Ovary (tissue), 9 donors: ENCODE measurements around the gene TOMM22. TPM values are rescaled to one million over a fixed set of nuclear protein-coding genes. Genes with fewer than 3 reads are reported as not detected.
A peak's percentile ranks its signal among the peaks of the same experiment; 100 is the strongest.

ENCODE experiments used
- DNase-seq, 5 donors: peaks; one replicate each; pipeline ENCODE4 v3.0.0-alpha.2; 2019 to 2020
- H3K27ac ChIP-seq, 2 donors: fragments of 200-600 bp; one replicate each; pipeline versions ENCODE4 v1.5.1 to v1.8.0; 2019 to 2022
- H3K27me3 ChIP-seq: fragments of 200-600 bp; one replicate; pipeline ENCODE4 v1.8.0; 2022
- H3K36me3 ChIP-seq: fragments of 200-600 bp; sonication (generic); one replicate; pipeline ENCODE4 v1.5.1; 2019
- H3K4me1 ChIP-seq: one replicate; pipeline ENCODE4 v1.8.1; 2013; ENCODE audit warnings: mild to moderate bottlenecking, moderate library complexity; ENCODE audit not compliant: insufficient read depth
- H3K4me3 ChIP-seq: fragments of 200-600 bp; sonication (generic); one replicate; pipeline ENCODE4 v1.5.1; 2017
- H3K9me3 ChIP-seq, 2 donors: fragments of 200-600 bp in 1 of 2; sonication (generic) in 1 of 2; one replicate each; pipeline versions ENCODE4 v1.5.1 to v1.8.1; 2013 to 2019; ENCODE audit warnings: mild to moderate bottlenecking in 1 of 2, moderate library complexity in 1 of 2
- EP300 ChIP-seq: sonication (generic); formaldehyde crosslinking; IDR thresholded peaks from one replicate; pipeline ENCODE4 v1.6.1; 2017; ENCODE audit warnings: antibody characterized with exemption
- POLR2A ChIP-seq: fragments of 450-650 bp; IDR thresholded peaks from one replicate; pipeline ENCODE4 v1.6.1; 2017; ENCODE audit warnings: antibody characterized with exemption, mild to moderate bottlenecking, moderate library complexity
- WGBS, 3 donors: extraction: QIAGEN DNeasy Blood & Tissue Kit in 1 of 3; methylation state at CpG; one replicate each; pipeline versions ENCODE4 v1.1.5 to v1.1.7; 2013 to 2017; 5-methylcytosine and 5-hydroxymethylcytosine counted together
- intact Hi-C, 4 donors: fragments of 100-400 bp; cut with DNase I; formaldehyde crosslinking; loops; one replicate each; pipeline versions ENCODE4 v1.11.0 to v1.15.1; 2022 to 2023
- polyA plus RNA-seq, 2 donors: library from polyadenylated mRNA; stranded (reverse); fragments of 200-250 nt in 1 of 2; fragments of 350-450 nt in 1 of 2; fragmentation: Illumina TruSeq in 1 of 2; extraction: RNeasy Lipid Tissue Mini Kit (QIAGEN cat#74804) in 1 of 2; gene quantifications; one replicate each; pipeline ENCODE4 v1.2.3, GENCODE V29; 2013 to 2014
- total RNA-seq, 7 donors: library from RNA; depleted of rRNA in 2 of 7; stranded (reverse); fragments of >200 nt in 2 of 7; fragmentation: NEBNext Ultra II Directional in 3 of 7; extraction: Animal tissue kit (Norgen Biotek cat#: 25700) in 3 of 7; gene quantifications; one replicate each; pipeline versions ENCODE4 v1.1.0 to v1.2.4, GENCODE V29; 2016 to 2023
- TF ChIP-seq, protein P1 (sequence below), 3 donors: fragments of 450-650 bp in 2 of 3; fragments of 200-600 bp in 1 of 3; IDR thresholded peaks; one replicate each; pipeline versions ENCODE4 v1.5.1 to v1.8.0; 2016 to 2022; ENCODE audit warnings: antibody characterized with exemption in 3 of 3, mild to moderate bottlenecking in 1 of 3
- donor health status: DM: no; HTN: no; CAD: no; lungs with moderate emphysema.
- donor health status: DM: no; HTN: no; CAD: no.
- donor health status: Bipolar disorder and iron deficiency.
- donor health status: DM: yes; HTN: yes; CAD: no.
- donor health status: DM: no; HTN: no; CAD: no.
- donor health status: DM: yes; HTN: yes; CAD: no.

TOMM22 gene
- total and polyA plus RNA-seq, 9 donors = 30.0 to 96.3 (median 57.7) TPM

DNA sequence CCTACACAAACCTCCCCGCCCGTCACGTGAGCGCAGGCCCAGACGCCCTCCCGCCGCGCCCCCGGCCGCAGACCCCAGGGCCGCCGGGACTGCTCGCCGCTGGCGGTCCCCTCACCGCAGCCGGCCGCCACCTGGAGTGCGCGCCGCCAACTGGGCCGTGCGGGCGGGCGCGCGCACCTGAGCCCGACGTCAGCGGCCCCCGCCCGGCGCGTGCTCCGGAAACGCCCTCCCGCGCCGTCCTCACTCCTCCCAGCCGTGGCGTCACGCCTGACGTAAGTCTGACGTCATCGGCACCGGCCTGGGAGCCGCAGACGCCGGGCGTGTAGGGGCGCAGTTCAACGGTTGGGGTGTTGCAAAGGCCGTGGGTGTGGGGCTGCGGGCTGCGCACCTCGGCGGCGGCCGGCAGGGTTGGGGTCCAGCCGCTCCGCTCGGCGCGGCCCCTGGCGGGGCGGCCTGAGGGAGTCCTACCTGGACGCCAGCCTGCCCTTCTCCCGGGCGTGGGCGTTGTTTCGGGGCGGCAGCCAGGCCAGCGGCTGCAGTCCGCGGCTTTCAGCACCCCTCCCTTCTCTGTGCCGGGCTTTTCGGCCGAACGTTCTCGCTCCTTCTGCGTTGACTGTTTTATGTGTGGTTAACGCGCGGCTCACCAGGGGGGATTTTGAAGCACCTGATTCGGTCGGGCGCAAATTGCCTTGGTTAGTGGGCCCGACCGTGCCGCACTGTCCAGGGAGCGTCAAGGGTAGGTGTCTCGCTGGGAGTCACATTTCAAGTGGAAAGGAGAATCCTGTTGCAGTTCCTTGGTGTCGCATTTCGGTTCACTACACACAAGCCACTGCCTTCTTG is 19.3 kb downstream of the TOMM22 start, which contains the start of gene JOSD1:
JOSD1 (minus strand) TSS at position 155 of the 840 bp plus-strand sequence. CDS start 956 bp downstream, outside the sequence.
- 0 to 1% (median 1%) methylated on average over 36 to 94 of the region's 94 CpGs for WGBS, 3 donors
- TF ChIP-seq EP300 = peak; percentile 70
- peak; percentile 100 for TF ChIP-seq POLR2A
- TF ChIP-seq, protein P1, sequence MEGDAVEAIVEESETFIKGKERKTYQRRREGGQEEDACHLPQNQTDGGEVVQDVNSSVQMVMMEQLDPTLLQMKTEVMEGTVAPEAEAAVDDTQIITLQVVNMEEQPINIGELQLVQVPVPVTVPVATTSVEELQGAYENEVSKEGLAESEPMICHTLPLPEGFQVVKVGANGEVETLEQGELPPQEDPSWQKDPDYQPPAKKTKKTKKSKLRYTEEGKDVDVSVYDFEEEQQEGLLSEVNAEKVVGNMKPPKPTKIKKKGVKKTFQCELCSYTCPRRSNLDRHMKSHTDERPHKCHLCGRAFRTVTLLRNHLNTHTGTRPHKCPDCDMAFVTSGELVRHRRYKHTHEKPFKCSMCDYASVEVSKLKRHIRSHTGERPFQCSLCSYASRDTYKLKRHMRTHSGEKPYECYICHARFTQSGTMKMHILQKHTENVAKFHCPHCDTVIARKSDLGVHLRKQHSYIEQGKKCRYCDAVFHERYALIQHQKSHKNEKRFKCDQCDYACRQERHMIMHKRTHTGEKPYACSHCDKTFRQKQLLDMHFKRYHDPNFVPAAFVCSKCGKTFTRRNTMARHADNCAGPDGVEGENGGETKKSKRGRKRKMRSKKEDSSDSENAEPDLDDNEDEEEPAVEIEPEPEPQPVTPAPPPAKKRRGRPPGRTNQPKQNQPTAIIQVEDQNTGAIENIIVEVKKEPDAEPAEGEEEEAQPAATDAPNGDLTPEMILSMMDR (IDR thresholded peaks at IDR 0.05) = peak in 2 of 3 donors; percentile 35 to 49
- no peaks in the 10 kb centered on the region for H3K9me3 ChIP-seq
- no peaks in the 10 kb centered on the region for H3K27me3 ChIP-seq
- intact Hi-C loops = no loop called here
- H3K36me3 ChIP-seq = no peaks in the 10 kb centered on the region
- H3K4me1 ChIP-seq = peaks cover 14% of the 10 kb centered on the region
- peak; percentile 95 to 99 (median 98) for DNase-seq
- H3K4me3 ChIP-seq = peak within 1 kb of the TSS; percentile 97
- peak within 1 kb of the TSS; percentile 92 to 95 for H3K27ac ChIP-seq

DNA sequence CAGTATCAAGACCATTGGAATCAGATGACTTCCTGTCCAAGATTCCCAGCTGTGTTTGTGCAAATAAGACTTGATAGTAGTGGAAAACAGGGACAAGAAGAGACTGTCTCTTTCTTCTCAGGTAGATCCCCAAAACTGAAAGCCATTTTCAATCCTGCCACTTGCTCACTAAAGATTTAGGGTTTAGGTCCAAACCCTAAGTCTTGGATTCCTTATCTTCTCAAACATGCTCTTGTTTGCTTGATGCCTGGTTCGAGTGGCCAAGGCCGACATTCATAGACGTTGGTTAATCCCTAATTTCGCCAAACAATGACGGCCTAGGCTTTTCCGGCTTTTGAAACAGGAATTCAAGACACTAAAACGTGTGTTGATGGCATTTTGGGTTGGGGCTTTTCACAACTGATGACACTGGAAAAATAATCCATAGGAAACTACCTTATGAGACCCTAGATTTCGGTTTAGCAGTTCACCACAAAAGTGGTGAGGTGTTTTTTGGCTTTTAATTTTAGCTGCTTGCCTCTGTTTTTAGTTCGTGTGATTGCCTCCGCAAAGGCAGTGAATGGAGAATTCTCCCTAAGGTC is 23.0 kb downstream of the TOMM22 start:
- Histone ChIP-seq H3K9me3 (no peaks in the 10 kb centered on the region), H3K36me3 (no peaks in the 10 kb centered on the region), H3K4me1 (peaks cover 8% of the 10 kb centered on the region), H3K27me3 (no peaks in the 10 kb centered on the region), H3K4me3 (peak overlapping the region; percentile 25), H3K27ac (peak overlapping the region; percentile 49 to 74)
- DNase-seq = no peak
- 18 to 24% (median 20%) methylated on average over 10 of the region's 10 CpGs for WGBS, 3 donors
- TF ChIP-seq POLR2A (no peak), EP300 (no peak)
- TF ChIP-seq, protein P1 (IDR thresholded peaks at IDR 0.05) = no peak
- intact Hi-C loops = no loop called here

DNA sequence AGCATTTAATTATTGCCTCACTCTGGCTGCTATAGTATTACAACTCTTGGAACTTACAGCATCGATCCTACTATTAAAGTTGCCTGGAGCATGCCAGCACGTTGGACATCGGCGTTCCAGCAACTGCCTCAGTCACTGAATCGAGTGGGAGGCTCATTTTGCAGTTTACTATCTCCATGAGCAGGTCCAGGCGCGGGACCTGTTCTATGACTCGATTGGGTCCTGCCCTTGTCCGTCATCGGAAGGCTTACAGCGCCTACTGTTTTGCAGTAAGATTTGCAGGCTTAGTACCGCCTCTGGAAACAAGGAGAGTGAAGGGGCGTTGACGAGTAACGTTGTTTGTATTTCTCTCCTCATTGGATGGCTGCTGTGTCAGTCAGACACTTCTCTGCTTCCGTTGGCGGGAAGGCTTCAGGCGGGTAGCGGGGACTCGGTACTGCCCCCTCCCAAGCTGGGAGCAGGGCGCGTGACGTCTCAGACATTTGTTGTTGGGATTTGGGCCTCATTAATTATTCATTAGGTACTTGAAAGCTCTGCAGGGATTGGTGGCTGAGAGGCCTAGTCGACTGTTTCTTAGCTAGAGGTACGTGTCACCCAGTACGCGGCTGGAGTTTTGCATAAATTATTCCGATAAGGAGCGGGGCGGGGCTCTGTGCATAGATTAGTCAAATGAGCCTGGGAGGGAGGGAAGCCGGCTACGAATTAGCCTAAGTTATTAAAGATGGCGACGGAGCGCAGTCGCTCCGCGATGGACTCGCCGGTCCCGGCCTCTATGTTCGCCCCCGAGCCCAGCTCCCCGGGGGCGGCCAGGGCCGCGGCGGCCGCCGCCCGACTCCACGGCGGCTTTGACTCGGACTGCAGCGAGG is 23.7 kb downstream of the TOMM22 start, which contains the start of gene GTPBP1:
GTPBP1 (plus strand) TSS at position 710 of the 866 bp plus-strand sequence; CDS start at position 722, 12 bp downstream.
- Histone ChIP-seq H3K36me3 (no peaks in the 10 kb centered on the region), H3K4me1 (peaks cover 7% of the 10 kb centered on the region), H3K27ac (peak within 1 kb of the TSS; percentile 77 to 96), H3K27me3 (no peaks in the 10 kb centered on the region), H3K4me3 (peak within 1 kb of the TSS; percentile 89), H3K9me3 (no peaks in the 10 kb centered on the region)
- WGBS, 3 donors = 0 to 1% (median 1%) methylated on average over 52 to 55 of the region's 55 CpGs
- intact Hi-C loops = no loop called here
- peak; percentile 96 to 99 (median 97) for DNase-seq
- TF ChIP-seq POLR2A = peak; percentile 81
- TF ChIP-seq, protein P1 (IDR thresholded peaks at IDR 0.05) = peak in 1 of 3 donors; percentile 17
- TF ChIP-seq EP300 = peak; percentile 95
